Activated T-cell treated with anti-CD3 and anti-CD28 coated beads for 48 hours (primary cell): ENCODE data around the gene PRUNE1.

ENCODE experiments used
- DNase-seq: peaks from one replicate; pipeline ENCODE4 v3.0.0-alpha.2; 2020; ENCODE audit warnings: low read depth

PRUNE1 gene

GRCh38 chr1:151008244-151009205 lies at the start of gene PRUNE1:
TSS of gene PRUNE1 (plus strand) at chr1:151008449. CDS start at chr1:151008633, 184 bp downstream.
- peak; percentile 98 for DNase-seq

GRCh38 chr1:150960646-150961045 lies 47.6 kb upstream of the PRUNE1 start:
- DNase-seq, result no peak

GRCh38 chr1:150961756-150962155 lies 46.5 kb upstream of the PRUNE1 start:
- no peak for DNase-seq

- no peak for DNase-seq
These were observed 44.7 kb upstream of the PRUNE1 start for GRCh38 chr1:150963321-150964163.

- DNase-seq, result no peak
These were observed 44.1 kb upstream of the PRUNE1 start for GRCh38 chr1:150964164-150964489.

GRCh38 chr1:150965605-150966004 lies 42.6 kb upstream of the PRUNE1 start:
- no peak for DNase-seq

GRCh38 chr1:150966011-150966410 lies 42.2 kb upstream of the PRUNE1 start:
- no peak for DNase-seq

GRCh38 chr1:150967936-150968335 lies 40.3 kb upstream of the PRUNE1 start:
- DNase-seq, result no peak

GRCh38 chr1:150968491-150968890 lies 39.8 kb upstream of the PRUNE1 start:
- no peak for DNase-seq

- no peak for DNase-seq
These were observed 38.6 kb upstream of the PRUNE1 start for GRCh38 chr1:150969626-150970025.

- DNase-seq, result no peak
These were observed 37.3 kb upstream of the PRUNE1 start for GRCh38 chr1:150970808-150971582.

GRCh38 chr1:150971583-150972416 lies 36.4 kb upstream of the PRUNE1 start:
- peak; percentile 17 for DNase-seq

GRCh38 chr1:150972417-150972940 lies 35.8 kb upstream of the PRUNE1 start:
- no peak for DNase-seq

- peak; percentile 23 for DNase-seq
These were observed 34.9 kb upstream of the PRUNE1 start for GRCh38 chr1:150973258-150973835.

GRCh38 chr1:150973836-150974579 lies 34.2 kb upstream of the PRUNE1 start:
- peak; percentile 29 for DNase-seq

GRCh38 chr1:150974580-150975478 lies 33.4 kb upstream of the PRUNE1 start, which contains the start of gene CERS2:
TSS of gene CERS2 (minus strand) at chr1:150974835. CDS start at chr1:150969090, 5,745 bp downstream.
- peak; percentile 69 for DNase-seq

GRCh38 chr1:150976401-150976821 lies 31.8 kb upstream of the PRUNE1 start:
- no peak for DNase-seq

- peak; percentile 69 for DNase-seq
These were observed 31.2 kb upstream of the PRUNE1 start for GRCh38 chr1:150976879-150977694.
